Endodermal cell (in vitro differentiated cells): Measurements from ENCODE around the gene UPP1. TPM values are rescaled to one million over a fixed set of nuclear protein-coding genes. Genes with fewer than 3 reads are reported as not detected.

Experiments used
- DNase-seq: peaks from one replicate; pipeline ENCODE4 v3.0.0-alpha.2; 2017
- H3K27ac ChIP-seq: 2 replicates; pipeline ENCODE4 v1.5.1; 2013; ENCODE audit warnings: mild to moderate bottlenecking, low read depth, low read length, moderate library complexity
- H3K27me3 ChIP-seq: 2 replicates; pipeline ENCODE4 v1.6.1; 2013; ENCODE audit warnings: mild to moderate bottlenecking, low read length, moderate library complexity; ENCODE audit not compliant: insufficient read depth, control insufficient read depth, poor library complexity, severe bottlenecking
- H3K36me3 ChIP-seq: 2 replicates; pipeline ENCODE4 v1.7.0; 2013; ENCODE audit warnings: mild to moderate bottlenecking, low read length, moderate library complexity; ENCODE audit not compliant: control insufficient read depth, insufficient read depth
- H3K4me1 ChIP-seq: one replicate; pipeline ENCODE4 v1.7.0; 2013; ENCODE audit warnings: low read length; ENCODE audit not compliant: control insufficient read depth, insufficient read depth
- H3K4me3 ChIP-seq: 2 replicates; pipeline ENCODE4 v1.5.1; 2013; ENCODE audit warnings: mild to moderate bottlenecking, low read length, moderate library complexity
- H3K9ac ChIP-seq: 2 replicates; pipeline ENCODE4 v1.6.1; 2013; ENCODE audit warnings: mild to moderate bottlenecking, low read length, moderate library complexity; ENCODE audit not compliant: poor library complexity, severe bottlenecking; ENCODE audit errors: extremely low read depth
- H3K9me3 ChIP-seq: 2 replicates; pipeline ENCODE4 v1.6.1; 2013; ENCODE audit warnings: mild to moderate bottlenecking, low read length, moderate library complexity; ENCODE audit not compliant: control insufficient read depth
- H3K27ac Mint-ChIP-seq: 2 replicates; pipeline ENCODE4 v1.8.0; 2020; ENCODE audit warnings: mixed read lengths
- H3K27me3 Mint-ChIP-seq: 2 replicates; pipeline ENCODE4 v1.8.0; 2021; ENCODE audit warnings: mild to moderate bottlenecking, mixed read lengths; ENCODE audit not compliant: insufficient read depth
- H3K36me3 Mint-ChIP-seq: 2 replicates; pipeline ENCODE4 v1.8.0; 2020; ENCODE audit warnings: low read depth, mixed read lengths
- H3K4me1 Mint-ChIP-seq: 2 replicates; pipeline ENCODE4 v1.8.0; 2020; ENCODE audit warnings: mixed read lengths
- H3K4me3 Mint-ChIP-seq: 2 replicates; pipeline ENCODE4 v1.8.0; 2020; ENCODE audit warnings: mild to moderate bottlenecking, moderate library complexity, mixed read lengths
- H3K9me3 Mint-ChIP-seq: 2 replicates; pipeline ENCODE4 v1.8.0; 2020; ENCODE audit warnings: mild to moderate bottlenecking, mixed read lengths
- WGBS, 2 experiments: methylation state at CpG; one replicate each; pipeline versions ENCODE4 v1.1.5 to v1.1.7; 2013; ENCODE audit warnings: missing lambda C conversion rate in 2 of 2, mixed read lengths in 1 of 2; ENCODE audit not compliant: insufficient coverage in 1 of 2, insufficient read length in 1 of 2; 5-methylcytosine and 5-hydroxymethylcytosine counted together
- total RNA-seq, 2 donors: library from RNA; stranded (reverse); fragmentation: NEBNext Ultra II Directional in 1 of 2; extraction: Animal tissue kit (Norgen Biotek cat#: 25700) in 1 of 2; gene quantifications; 2 replicates in 1 of 2; 3 replicates in 1 of 2; pipeline ENCODE4 v1.2.1, GENCODE V29; 2021
- TF ChIP-seq, protein P1 (sequence below): fragments of 200-600 bp; sonication (generic); conservative IDR thresholded peaks from 2 replicates; pipeline ENCODE4 v1.5.0; 2021; ENCODE audit warnings: antibody characterized with exemption, mild to moderate bottlenecking

UPP1 gene
- total RNA-seq, 2 donors from 2014 or later: 40.5 to 46.3 TPM

DNA sequence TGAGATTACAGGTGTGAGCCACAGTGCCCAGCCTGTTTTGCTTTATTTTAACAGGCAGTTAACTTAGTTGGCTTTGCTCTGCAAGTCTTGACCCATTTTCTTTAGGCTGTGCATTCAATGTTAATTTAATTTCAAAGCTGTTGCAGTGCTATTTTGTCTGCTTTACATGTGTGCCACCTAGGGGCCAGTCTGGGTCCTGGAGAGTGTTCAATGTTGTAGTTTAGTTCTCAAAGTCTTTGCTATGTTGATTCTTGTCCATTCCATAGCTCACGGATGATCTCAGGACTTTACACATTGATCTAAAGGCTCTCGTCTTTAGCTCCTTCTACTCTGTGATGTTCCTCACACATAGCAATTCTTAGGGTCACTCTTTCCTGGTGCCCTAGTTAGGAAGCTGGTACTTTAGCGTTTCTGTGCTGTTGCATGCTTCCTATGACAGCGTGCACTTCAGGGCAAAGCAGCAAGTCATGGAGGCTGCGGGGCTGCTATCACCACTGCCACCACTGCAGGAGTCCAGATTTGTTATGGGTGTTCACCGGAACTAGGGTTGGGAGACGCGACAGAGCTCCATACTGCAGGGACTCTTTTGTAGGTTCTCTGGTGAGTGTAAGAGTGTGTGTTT is 65.8 kb downstream of the UPP1 start:
- Mint-ChIP-seq H3K4me3 (no peak overlapping the region), H3K36me3 (peaks cover 1% of the 10 kb centered on the region), H3K27me3 (no peaks in the 10 kb centered on the region), H3K4me1 (peaks cover 7% of the 10 kb centered on the region), H3K9me3 (peaks cover 22% of the 10 kb centered on the region), H3K27ac (no peak overlapping the region)
- H3K9me3 ChIP-seq: peaks cover 7% of the 10 kb centered on the region
- H3K9ac ChIP-seq: no peak overlapping the region
- H3K4me1 ChIP-seq: no peaks in the 10 kb centered on the region
- WGBS, 2 experiments: 89 to 91% methylated on average over 4 to 8 of the region's 8 CpGs
- no peaks in the 10 kb centered on the region for H3K27me3 ChIP-seq
- H3K36me3 ChIP-seq: no peaks in the 10 kb centered on the region
- peak; percentile 75 for DNase-seq
- H3K27ac ChIP-seq: no peak overlapping the region
- H3K4me3 ChIP-seq: no peak overlapping the region
- TF ChIP-seq, protein P1, sequence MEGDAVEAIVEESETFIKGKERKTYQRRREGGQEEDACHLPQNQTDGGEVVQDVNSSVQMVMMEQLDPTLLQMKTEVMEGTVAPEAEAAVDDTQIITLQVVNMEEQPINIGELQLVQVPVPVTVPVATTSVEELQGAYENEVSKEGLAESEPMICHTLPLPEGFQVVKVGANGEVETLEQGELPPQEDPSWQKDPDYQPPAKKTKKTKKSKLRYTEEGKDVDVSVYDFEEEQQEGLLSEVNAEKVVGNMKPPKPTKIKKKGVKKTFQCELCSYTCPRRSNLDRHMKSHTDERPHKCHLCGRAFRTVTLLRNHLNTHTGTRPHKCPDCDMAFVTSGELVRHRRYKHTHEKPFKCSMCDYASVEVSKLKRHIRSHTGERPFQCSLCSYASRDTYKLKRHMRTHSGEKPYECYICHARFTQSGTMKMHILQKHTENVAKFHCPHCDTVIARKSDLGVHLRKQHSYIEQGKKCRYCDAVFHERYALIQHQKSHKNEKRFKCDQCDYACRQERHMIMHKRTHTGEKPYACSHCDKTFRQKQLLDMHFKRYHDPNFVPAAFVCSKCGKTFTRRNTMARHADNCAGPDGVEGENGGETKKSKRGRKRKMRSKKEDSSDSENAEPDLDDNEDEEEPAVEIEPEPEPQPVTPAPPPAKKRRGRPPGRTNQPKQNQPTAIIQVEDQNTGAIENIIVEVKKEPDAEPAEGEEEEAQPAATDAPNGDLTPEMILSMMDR: peak; percentile 82

Other genes with a start within 250 kb of the UPP1 start
- gene PKD1L1, start 140.8 kb upstream of the UPP1 start, total RNA-seq: under 1 TPM; 0.13 to 0.20 TPM
- 10 to 100 TPM; 37.0 to 42.5 TPM for gene HUS1, start 109.7 kb upstream of the UPP1 start, total RNA-seq
- not detected for gene SUN3, start 60.2 kb upstream of the UPP1 start, total RNA-seq
- under 1 TPM in 1 of 2 donors, not detected in 1; 0.57 TPM for gene C7orf57, start 53.7 kb upstream of the UPP1 start, total RNA-seq
- under 1 TPM; 0.04 to 0.11 TPM for gene ABCA13, start 82.2 kb downstream of the UPP1 start, total RNA-seq